CD4-positive, alpha-beta memory T cell (primary cell): Measurements from ENCODE around the gene TNRC6C. TPM values are rescaled to one million over a fixed set of nuclear protein-coding genes. Genes with fewer than 3 reads are reported as not detected.

ENCODE experiments used
- polyA plus RNA-seq, 2 donors: library from polyadenylated mRNA; unstranded; fragments of 300-500 nt; fragmentation: Illumina TruSeq; gene quantifications; one replicate each; pipeline ENCODE4 v1.2.3, GENCODE V29; 2021
- total RNA-seq, 2 experiments: library from RNA; stranded (reverse); gene quantifications; one replicate each; pipeline ENCODE4 v1.2.3, GENCODE V29; 2021

The TNRC6C gene
- total and polyA plus RNA-seq, 4 experiments from 2014 or later = 1.3 to 112 (median 57.0) TPM

Other genes with a start within 250 kb of the TNRC6C start
- gene TMC6, start 170.1 kb downstream of the TNRC6C start, total RNA-seq = 100 to 1,000 TPM; 697 to 702 TPM
- 100 to 1,000 TPM; 258 to 300 TPM for gene TMC6, start 170.1 kb downstream of the TNRC6C start, polyA plus RNA-seq
- gene TMC8, start 172.1 kb downstream of the TNRC6C start, total RNA-seq = 100 to 1,000 TPM; 424 to 430 TPM
- 100 to 1,000 TPM in 1 of 2 donors, 10 to 100 TPM in 1; 77.7 to 172 TPM for gene TMC8, start 172.1 kb downstream of the TNRC6C start, polyA plus RNA-seq
- not detected for gene C17orf99, start 187.7 kb downstream of the TNRC6C start, total RNA-seq
- gene C17orf99, start 187.7 kb downstream of the TNRC6C start, polyA plus RNA-seq = not detected
- gene SYNGR2, start 209.9 kb downstream of the TNRC6C start, total RNA-seq = 10 to 100 TPM; 60.3 to 61.6 TPM
- gene SYNGR2, start 209.9 kb downstream of the TNRC6C start, polyA plus RNA-seq = 100 to 1,000 TPM; 144 to 234 TPM
- gene TK1, start 228.3 kb downstream of the TNRC6C start, total RNA-seq = under 1 TPM in 1 of 2 experiments, not detected in 1; 0.55 TPM
- gene TK1, start 228.3 kb downstream of the TNRC6C start, polyA plus RNA-seq = 1 to 10 TPM in 1 of 2 donors, under 1 TPM in 1; 0.88 to 1.4 TPM
- gene AFMID, start 228.7 kb downstream of the TNRC6C start, total RNA-seq = 1 to 10 TPM; 3.6 to 3.8 TPM
- gene AFMID, start 228.7 kb downstream of the TNRC6C start, polyA plus RNA-seq = 1 to 10 TPM in 1 of 2 donors, not detected in 1; 2.2 TPM